Endothelial cell of umbilical vein (primary cell): ENCODE data around the gene CFAP45. TPM values are rescaled to one million over a fixed set of nuclear protein-coding genes. Genes with fewer than 3 reads are reported as not detected.

Source experiments
- BruUV-seq: library from RNA; stranded (reverse); fragments of 400-500 nt; replicated peaks from 2 replicates; lab custom pipeline; 2021; lab: Mats Ljungman, UMichigan
- CTCF ChIA-PET: fragments of 300-600, 350-600 bp; sonication (Branson Sonifier 250); formaldehyde crosslinking; loops from one replicate; lab custom pipeline; 2021; ENCODE audit warnings: antibody characterized with exemption, inconsistent platforms; lab: Charles Lee
- POLR2A ChIA-PET: fragments of 300-600, 350-600 bp; sonication (Branson Sonifier 250); formaldehyde crosslinking; loops from one replicate; lab custom pipeline; 2021; ENCODE audit warnings: antibody characterized with exemption, inconsistent platforms; lab: Charles Lee
- DNase-seq: peaks from one replicate; pipeline ENCODE4 v3.0.0-alpha.2; 2011; ENCODE audit warnings: low read depth, low spot score
- FAIRE-seq: peaks from 2 replicates; lab custom pipeline; 2011; peaks lifted over from hg19 to GRCh38; lab: Jason Lieb, UNC
- H2AFZ ChIP-seq: 2 replicates; pipeline ENCODE4 v1.6.0; 2012; ENCODE audit warnings: low read depth, low read length, control low read depth, inconsistent platforms
- H3K27ac ChIP-seq: 2 replicates; pipeline ENCODE4 v1.5.1; 2011; ENCODE audit warnings: low read depth, mild to moderate bottlenecking, control low read depth, low read length, moderate library complexity; ENCODE audit not compliant: insufficient read depth
- H3K27me3 ChIP-seq, 2 experiments: 2 replicates each; pipeline versions ENCODE4 v1.6.0 to v1.6.1; 2011; ENCODE audit warnings: low read length in 2 of 2, mixed read lengths in 1 of 2; ENCODE audit not compliant: control insufficient read depth in 2 of 2, insufficient read depth in 2 of 2
- H3K36me3 ChIP-seq, 2 experiments: 2 replicates in 1 of 2; 3 replicates in 1 of 2; pipeline ENCODE4 v1.5.1; 2011; ENCODE audit warnings: low read length in 2 of 2, mild to moderate bottlenecking in 1 of 2, moderate library complexity in 1 of 2; ENCODE audit not compliant: control insufficient read depth in 2 of 2, insufficient read depth in 2 of 2; ENCODE audit errors: extremely low read depth in 1 of 2
- H3K4me1 ChIP-seq: 3 replicates; pipeline ENCODE4 v1.5.1; 2011; ENCODE audit warnings: mild to moderate bottlenecking, low read length; ENCODE audit not compliant: control insufficient read depth, insufficient read depth; ENCODE audit errors: extremely low read depth
- H3K4me2 ChIP-seq: 2 replicates; pipeline ENCODE4 v1.6.1; 2011; ENCODE audit warnings: low read length, control low read depth, mixed read lengths; ENCODE audit not compliant: insufficient read depth
- H3K4me3 ChIP-seq, 3 experiments: fragments of 200-600 bp in 1 of 3; sonication (generic), shearing (Covaris generic) in 1 of 3; replicated peaks in 1 of 3; 2 replicates each; pipeline ENCODE4 v1.5.1; 2011 to 2016; ENCODE audit warnings: control low read depth in 3 of 3, low read length in 3 of 3, mild to moderate bottlenecking in 2 of 3, inconsistent platforms in 1 of 3, low read depth in 1 of 3, moderate library complexity in 1 of 3; ENCODE audit not compliant: insufficient read depth in 1 of 3
- H3K79me2 ChIP-seq: 2 replicates; pipeline ENCODE4 v1.6.0; 2012; ENCODE audit warnings: low read length, inconsistent platforms; ENCODE audit not compliant: control insufficient read depth, insufficient read depth
- H3K9ac ChIP-seq: replicated peaks from 2 replicates; pipeline ENCODE3; 2011; ENCODE audit warnings: low read length, control low read depth; ENCODE audit not compliant: insufficient read depth; ENCODE audit errors: extremely low read depth
- H3K9me1 ChIP-seq: replicated peaks from 3 replicates; pipeline ENCODE4 v1.6.0; 2011; ENCODE audit warnings: mild to moderate bottlenecking, low read length; ENCODE audit not compliant: control insufficient read depth, insufficient read depth; ENCODE audit errors: extremely low read depth
- H3K9me3 ChIP-seq: replicated peaks from 2 replicates; pipeline ENCODE4 v1.5.1; 2012; ENCODE audit warnings: low read length, inconsistent platforms; ENCODE audit not compliant: control insufficient read depth, insufficient read depth
- H4K20me1 ChIP-seq: replicated peaks from 2 replicates; pipeline ENCODE3; 2011; ENCODE audit warnings: mild to moderate bottlenecking, low read length; ENCODE audit not compliant: control insufficient read depth, insufficient read depth; ENCODE audit errors: extremely low read depth
- CTCF ChIP-seq, 2 donors: IDR thresholded peaks; 1 replicate in 1 of 2; 2 replicates in 1 of 2; pipeline ENCODE4 v1.5.1; 2011; ENCODE audit warnings: low read length in 2 of 2, mild to moderate bottlenecking in 2 of 2, moderate library complexity in 2 of 2, control low read depth in 1 of 2, inconsistent platforms in 1 of 2, low read depth in 1 of 2; ENCODE audit not compliant: insufficient read depth in 1 of 2; ENCODE audit errors: extremely low read depth in 1 of 2
- EZH2 ChIP-seq: IDR thresholded peaks from 2 replicates; pipeline ENCODE4 v1.6.1; 2012; ENCODE audit warnings: borderline replicate concordance, low read depth, mild to moderate bottlenecking, moderate library complexity, low read length, inconsistent platforms; ENCODE audit not compliant: severe bottlenecking
- FOS ChIP-seq: IDR thresholded peaks from 2 replicates; pipeline ENCODE4 v1.6.1; 2011; ENCODE audit warnings: mild to moderate bottlenecking, low read length, moderate library complexity, borderline replicate concordance; ENCODE audit not compliant: insufficient read depth
- GATA2 ChIP-seq: IDR thresholded peaks from 2 replicates; pipeline ENCODE4 v1.7.0; 2011; ENCODE audit warnings: low read depth, mild to moderate bottlenecking, moderate library complexity, mixed read lengths, low read length; ENCODE audit not compliant: insufficient read length, insufficient read depth
- JUN ChIP-seq: IDR thresholded peaks from 2 replicates; pipeline ENCODE4 v1.6.1; 2011; ENCODE audit warnings: borderline replicate concordance, low read depth; ENCODE audit not compliant: insufficient read length, insufficient read depth
- MAX ChIP-seq: IDR thresholded peaks from 2 replicates; pipeline ENCODE4 v1.6.1; 2011; ENCODE audit not compliant: insufficient read depth, insufficient read length
- MYC ChIP-seq: IDR thresholded peaks from one replicate; pipeline ENCODE4 v1.6.1; 2011; ENCODE audit warnings: mild to moderate bottlenecking, low read depth, low read length
- POLR2A ChIP-seq: IDR thresholded peaks from 2 replicates; pipeline ENCODE4 v1.6.1; 2012; ENCODE audit warnings: low read depth, mild to moderate bottlenecking, control low read depth, low read length
- POLR2AphosphoS5 ChIP-seq: IDR thresholded peaks from 2 replicates; pipeline ENCODE4 v1.6.1; 2012; ENCODE audit warnings: low read depth, mild to moderate bottlenecking, control low read depth, low read length, moderate library complexity; ENCODE audit not compliant: insufficient read depth
- dilution Hi-C: fragments of 300-500 bp; cut with MboI; formaldehyde crosslinking; loops from one replicate; pipeline ENCODE4 v1.15.0; 2019; ENCODE audit warnings: low sequenced_read_pairs; ENCODE audit not compliant: extremely low pct_ligation_motif_present
- intact Hi-C: fragments of 100-400 bp; cut with micrococcal nuclease; formaldehyde crosslinking; loops from one replicate; pipeline ENCODE4 v1.10.0; 2022
- polyA plus RNA-seq, 4 experiments: library from polyadenylated mRNA; depleted of rRNA in 3 of 4; stranded (reverse) in 3 of 4; unstranded in 1 of 4; fragments of >200 nt; gene quantifications; 2 replicates each; pipeline versions ENCODE4 v1.2.1 to v1.2.3, GENCODE V29; 2011 to 2012; ENCODE audit warnings: missing spikeins in 1 of 4
- total RNA-seq: library from RNA; stranded (reverse); gene quantifications from 2 replicates; pipeline ENCODE4 v1.2.3, GENCODE V29; 2021

The CFAP45 gene
- total and polyA plus RNA-seq, 2 donors (not counting 3 experiments of a cell fraction or from before 2014, with no cell fraction given): 0.25 to 2.5 TPM

- CTCF ChIA-PET: interaction anchor here (0.8 kb wide), 1 partner anchor 89 kb away, joined by 3 read pairs; no protein-coding TSS in a partner anchor
- intact Hi-C loops: no loop called here
Observed at GRCh38 chr1:159918352-159919200, 18.6 kb upstream of the CFAP45 start.

More at GRCh38 chr1:159918352-159919200, 18.6 kb upstream of the CFAP45 start:
- Histone ChIP-seq H3K79me2 (peaks cover 46% of the 10 kb centered on the region), H3K9me3 (no peaks in the 10 kb centered on the region), H3K36me3 (peaks cover 13 to 27% of the 10 kb centered on the region in 2 experiments), H3K9ac (no peak overlapping the region), H3K9me1 (no peaks in the 10 kb centered on the region), H3K27me3 (no peaks in the 10 kb centered on the region), H3K27ac (no peak overlapping the region), H4K20me1 (no peaks in the 10 kb centered on the region), H2AFZ (no peak overlapping the region), H3K4me1 (peaks cover 39% of the 10 kb centered on the region), H3K4me2 (no peak overlapping the region), H3K4me3 (no peak overlapping the region)
- DNase-seq (no peak), FAIRE-seq (no peak)
- TF ChIP-seq GATA2 (no peak), CTCF (IDR thresholded peaks at IDR 0.05; ENCODE audit: extremely low read depth in 1 of 2, insufficient read depth in 1 of 2, low read depth in 1 of 2, low read length in 2 of 2) (no peak), POLR2A (no peak), MYC (no peak), JUN (no peak), FOS (no peak), POLR2AphosphoS5 (no peak), MAX (no peak), EZH2 (no peak)
- BruUV-seq: TSS peak; percentile 7
- dilution Hi-C loops: no loop called here
- POLR2A ChIA-PET: no interaction called here
